Panc1 (cell line): ENCODE results near the gene ART5.

Experiments
- POLR2AphosphoS5 ChIP-seq: IDR thresholded peaks from 2 replicates; pipeline ENCODE4 v1.6.1; 2012; ENCODE audit warnings: mild to moderate bottlenecking, low read depth, low read length, moderate library complexity
- SIN3A ChIP-seq: IDR thresholded peaks from 2 replicates; pipeline ENCODE4 v1.6.1; 2012; ENCODE audit warnings: low read depth, mild to moderate bottlenecking, low read length, moderate library complexity, borderline replicate concordance; ENCODE audit not compliant: insufficient read depth
- TCF7L2 ChIP-seq: IDR thresholded peaks from 2 replicates; pipeline ENCODE4 v1.6.1; 2011; ENCODE audit warnings: mild to moderate bottlenecking, low read depth, low read length, inconsistent platforms
- TF ChIP-seq, protein P1 (sequence below): fragments of 450-650 bp; IDR thresholded peaks from 2 replicates; pipeline ENCODE4 v1.5.1; 2017; ENCODE audit warnings: mild to moderate bottlenecking
- TF ChIP-seq, protein P2 (sequence below), 2 experiments: IDR thresholded peaks; 2 replicates each; pipeline ENCODE4 v1.6.1; 2011 to 2012; ENCODE audit warnings: low read depth in 2 of 2, control low read depth in 1 of 2, low read length in 1 of 2, mild to moderate bottlenecking in 1 of 2, moderate library complexity in 1 of 2; ENCODE audit not compliant: insufficient read depth in 1 of 2

DNA sequence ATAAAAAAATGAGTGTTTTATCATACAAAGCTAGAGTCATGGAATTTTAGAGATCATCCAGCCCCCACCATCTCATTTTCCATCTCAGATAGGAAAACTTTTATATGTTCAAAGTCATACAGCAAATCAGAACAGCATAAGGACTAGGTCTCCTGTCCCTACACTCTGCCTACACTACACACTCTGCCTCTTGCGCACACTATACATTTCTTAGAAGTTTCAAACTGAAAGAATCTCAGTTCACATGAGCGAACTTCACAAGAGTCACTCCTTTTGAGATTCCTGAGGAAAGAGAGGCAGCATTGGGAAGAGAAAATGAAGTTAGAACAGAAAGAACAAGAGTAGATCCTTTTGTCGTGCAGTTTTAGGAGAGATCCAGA is 36.5 kb downstream of the ART5 start:
- no peak for TF ChIP-seq POLR2AphosphoS5
- TF ChIP-seq, protein P1, sequence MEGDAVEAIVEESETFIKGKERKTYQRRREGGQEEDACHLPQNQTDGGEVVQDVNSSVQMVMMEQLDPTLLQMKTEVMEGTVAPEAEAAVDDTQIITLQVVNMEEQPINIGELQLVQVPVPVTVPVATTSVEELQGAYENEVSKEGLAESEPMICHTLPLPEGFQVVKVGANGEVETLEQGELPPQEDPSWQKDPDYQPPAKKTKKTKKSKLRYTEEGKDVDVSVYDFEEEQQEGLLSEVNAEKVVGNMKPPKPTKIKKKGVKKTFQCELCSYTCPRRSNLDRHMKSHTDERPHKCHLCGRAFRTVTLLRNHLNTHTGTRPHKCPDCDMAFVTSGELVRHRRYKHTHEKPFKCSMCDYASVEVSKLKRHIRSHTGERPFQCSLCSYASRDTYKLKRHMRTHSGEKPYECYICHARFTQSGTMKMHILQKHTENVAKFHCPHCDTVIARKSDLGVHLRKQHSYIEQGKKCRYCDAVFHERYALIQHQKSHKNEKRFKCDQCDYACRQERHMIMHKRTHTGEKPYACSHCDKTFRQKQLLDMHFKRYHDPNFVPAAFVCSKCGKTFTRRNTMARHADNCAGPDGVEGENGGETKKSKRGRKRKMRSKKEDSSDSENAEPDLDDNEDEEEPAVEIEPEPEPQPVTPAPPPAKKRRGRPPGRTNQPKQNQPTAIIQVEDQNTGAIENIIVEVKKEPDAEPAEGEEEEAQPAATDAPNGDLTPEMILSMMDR = no peak
- TF ChIP-seq, protein P2, sequence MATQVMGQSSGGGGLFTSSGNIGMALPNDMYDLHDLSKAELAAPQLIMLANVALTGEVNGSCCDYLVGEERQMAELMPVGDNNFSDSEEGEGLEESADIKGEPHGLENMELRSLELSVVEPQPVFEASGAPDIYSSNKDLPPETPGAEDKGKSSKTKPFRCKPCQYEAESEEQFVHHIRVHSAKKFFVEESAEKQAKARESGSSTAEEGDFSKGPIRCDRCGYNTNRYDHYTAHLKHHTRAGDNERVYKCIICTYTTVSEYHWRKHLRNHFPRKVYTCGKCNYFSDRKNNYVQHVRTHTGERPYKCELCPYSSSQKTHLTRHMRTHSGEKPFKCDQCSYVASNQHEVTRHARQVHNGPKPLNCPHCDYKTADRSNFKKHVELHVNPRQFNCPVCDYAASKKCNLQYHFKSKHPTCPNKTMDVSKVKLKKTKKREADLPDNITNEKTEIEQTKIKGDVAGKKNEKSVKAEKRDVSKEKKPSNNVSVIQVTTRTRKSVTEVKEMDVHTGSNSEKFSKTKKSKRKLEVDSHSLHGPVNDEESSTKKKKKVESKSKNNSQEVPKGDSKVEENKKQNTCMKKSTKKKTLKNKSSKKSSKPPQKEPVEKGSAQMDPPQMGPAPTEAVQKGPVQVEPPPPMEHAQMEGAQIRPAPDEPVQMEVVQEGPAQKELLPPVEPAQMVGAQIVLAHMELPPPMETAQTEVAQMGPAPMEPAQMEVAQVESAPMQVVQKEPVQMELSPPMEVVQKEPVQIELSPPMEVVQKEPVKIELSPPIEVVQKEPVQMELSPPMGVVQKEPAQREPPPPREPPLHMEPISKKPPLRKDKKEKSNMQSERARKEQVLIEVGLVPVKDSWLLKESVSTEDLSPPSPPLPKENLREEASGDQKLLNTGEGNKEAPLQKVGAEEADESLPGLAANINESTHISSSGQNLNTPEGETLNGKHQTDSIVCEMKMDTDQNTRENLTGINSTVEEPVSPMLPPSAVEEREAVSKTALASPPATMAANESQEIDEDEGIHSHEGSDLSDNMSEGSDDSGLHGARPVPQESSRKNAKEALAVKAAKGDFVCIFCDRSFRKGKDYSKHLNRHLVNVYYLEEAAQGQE (IDR thresholded peaks at IDR 0.05; ENCODE audit: insufficient read depth in 1 of 2, low read depth in 2 of 2, low read length in 1 of 2) = no peak
- TF ChIP-seq SIN3A = no peak
- no peak for TF ChIP-seq TCF7L2
